DND-41 (cell line): ENCODE results near the gene BMP7.

ENCODE experiments used
- ATAC-seq: fragments of 200-7000 bp; cut with Tn5 transposase; 3 replicates; pipeline ENCODE4 v1.9.1; 2021; ENCODE audit warnings: low read depth; ENCODE audit not compliant: insufficient read depth
- DNase-seq: peaks from one replicate; pipeline ENCODE4 v3.0.0-alpha.2; 2020
- H2AFZ ChIP-seq: 2 replicates; pipeline ENCODE4 v1.6.0; 2012; ENCODE audit warnings: low read depth, low read length
- H3K27ac ChIP-seq: 2 replicates; pipeline ENCODE4 v1.5.1; 2012; ENCODE audit warnings: low read length, inconsistent platforms
- H3K27me3 ChIP-seq: fragments of 200-600 bp; sonication (generic); 2 replicates; pipeline ENCODE4 v1.6.0; 2012; ENCODE audit warnings: low read length, mild to moderate bottlenecking, inconsistent platforms; ENCODE audit not compliant: insufficient read depth, poor library complexity
- H3K36me3 ChIP-seq: 2 replicates; pipeline ENCODE4 v1.5.1; 2012; ENCODE audit warnings: low read length, inconsistent platforms; ENCODE audit not compliant: insufficient read depth
- H3K4me1 ChIP-seq: 2 replicates; pipeline ENCODE4 v1.5.1; 2012; ENCODE audit warnings: mild to moderate bottlenecking, low read length; ENCODE audit not compliant: insufficient read depth
- H3K4me2 ChIP-seq: 2 replicates; pipeline ENCODE4 v1.6.0; 2012; ENCODE audit warnings: mild to moderate bottlenecking, moderate library complexity, low read length, inconsistent platforms; ENCODE audit not compliant: insufficient read depth
- H3K4me3 ChIP-seq, 2 experiments: fragments of 200-600 bp in 1 of 2; shearing (Covaris generic) in 1 of 2; 2 replicates each; pipeline ENCODE4 v1.5.1; 2012 to 2016; ENCODE audit warnings: inconsistent platforms in 2 of 2, low read length in 2 of 2, mild to moderate bottlenecking in 2 of 2, low read depth in 1 of 2, moderate library complexity in 1 of 2
- H3K79me2 ChIP-seq: 2 replicates; pipeline ENCODE4 v1.6.0; 2012; ENCODE audit warnings: low read length, inconsistent platforms; ENCODE audit not compliant: insufficient read depth
- H3K9ac ChIP-seq: 2 replicates; pipeline ENCODE4 v1.6.0; 2012; ENCODE audit warnings: low read depth, mild to moderate bottlenecking, inconsistent platforms, low read length, moderate library complexity
- H3K9me3 ChIP-seq: 2 replicates; pipeline ENCODE4 v1.5.1; 2012; ENCODE audit warnings: low read length, moderate library complexity, mild to moderate bottlenecking, inconsistent platforms; ENCODE audit not compliant: insufficient read depth, severe bottlenecking
- H4K20me1 ChIP-seq: 2 replicates; pipeline ENCODE4 v1.6.0; 2012; ENCODE audit warnings: low read length; ENCODE audit not compliant: insufficient read depth
- EZH2 ChIP-seq: IDR thresholded peaks from 3 replicates; pipeline ENCODE4 v1.6.1; 2012; ENCODE audit warnings: borderline replicate concordance, low read depth, mild to moderate bottlenecking, moderate library complexity, low read length, inconsistent platforms; ENCODE audit not compliant: severe bottlenecking
- TF ChIP-seq, protein P1 (sequence below): IDR thresholded peaks from 2 replicates; pipeline ENCODE4 v1.5.1; 2012; ENCODE audit warnings: borderline replicate concordance, low read length, moderate library complexity, mild to moderate bottlenecking; ENCODE audit not compliant: poor library complexity, severe bottlenecking; ENCODE audit errors: extremely low read depth

The BMP7 gene

GRCh38 chr20:57298457-57298856 is 32.0 kb upstream of the BMP7 start:
- Histone ChIP-seq H4K20me1 (no peaks in the 10 kb centered on the region; the same call in 1 of the 2 replicates), H3K4me3 (no peak overlapping the region), H3K9me3 (no peaks in the 10 kb centered on the region), H3K36me3 (no peaks in the 10 kb centered on the region), H3K4me1 (no peaks in the 10 kb centered on the region), H3K27me3 (peaks cover 11% of the 10 kb centered on the region), H3K27ac (no peak overlapping the region), H3K79me2 (no peaks in the 10 kb centered on the region), H3K4me2 (no peak overlapping the region), H2AFZ (no peak overlapping the region), H3K9ac (no peak overlapping the region)
- TF ChIP-seq, protein P1, sequence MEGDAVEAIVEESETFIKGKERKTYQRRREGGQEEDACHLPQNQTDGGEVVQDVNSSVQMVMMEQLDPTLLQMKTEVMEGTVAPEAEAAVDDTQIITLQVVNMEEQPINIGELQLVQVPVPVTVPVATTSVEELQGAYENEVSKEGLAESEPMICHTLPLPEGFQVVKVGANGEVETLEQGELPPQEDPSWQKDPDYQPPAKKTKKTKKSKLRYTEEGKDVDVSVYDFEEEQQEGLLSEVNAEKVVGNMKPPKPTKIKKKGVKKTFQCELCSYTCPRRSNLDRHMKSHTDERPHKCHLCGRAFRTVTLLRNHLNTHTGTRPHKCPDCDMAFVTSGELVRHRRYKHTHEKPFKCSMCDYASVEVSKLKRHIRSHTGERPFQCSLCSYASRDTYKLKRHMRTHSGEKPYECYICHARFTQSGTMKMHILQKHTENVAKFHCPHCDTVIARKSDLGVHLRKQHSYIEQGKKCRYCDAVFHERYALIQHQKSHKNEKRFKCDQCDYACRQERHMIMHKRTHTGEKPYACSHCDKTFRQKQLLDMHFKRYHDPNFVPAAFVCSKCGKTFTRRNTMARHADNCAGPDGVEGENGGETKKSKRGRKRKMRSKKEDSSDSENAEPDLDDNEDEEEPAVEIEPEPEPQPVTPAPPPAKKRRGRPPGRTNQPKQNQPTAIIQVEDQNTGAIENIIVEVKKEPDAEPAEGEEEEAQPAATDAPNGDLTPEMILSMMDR, result no peak
- ATAC-seq (no peak), DNase-seq (no peak)

- H3K27ac ChIP-seq, result no peak overlapping the region
- TF ChIP-seq EZH2, result no peak
- TF ChIP-seq, protein P1, result no peak
- peaks cover 40% of the 10 kb centered on the region for H3K27me3 ChIP-seq
- H3K9ac ChIP-seq, result no peak overlapping the region
- H3K4me3 ChIP-seq, result no peak overlapping the region
- DNase-seq, result no peak
- no peaks in the 10 kb centered on the region for H3K79me2 ChIP-seq
- no peaks in the 10 kb centered on the region for H3K36me3 ChIP-seq
- no peak for ATAC-seq
- no peaks in the 10 kb centered on the region for H3K4me1 ChIP-seq
- no peak overlapping the region for H3K4me2 ChIP-seq
- H3K9me3 ChIP-seq, result no peaks in the 10 kb centered on the region
- peaks cover 2% of the 10 kb centered on the region for H4K20me1 ChIP-seq
- H2AFZ ChIP-seq, result no peak overlapping the region
Observed at GRCh38 chr20:57294550-57294949, 28.1 kb upstream of the BMP7 start.

DNA sequence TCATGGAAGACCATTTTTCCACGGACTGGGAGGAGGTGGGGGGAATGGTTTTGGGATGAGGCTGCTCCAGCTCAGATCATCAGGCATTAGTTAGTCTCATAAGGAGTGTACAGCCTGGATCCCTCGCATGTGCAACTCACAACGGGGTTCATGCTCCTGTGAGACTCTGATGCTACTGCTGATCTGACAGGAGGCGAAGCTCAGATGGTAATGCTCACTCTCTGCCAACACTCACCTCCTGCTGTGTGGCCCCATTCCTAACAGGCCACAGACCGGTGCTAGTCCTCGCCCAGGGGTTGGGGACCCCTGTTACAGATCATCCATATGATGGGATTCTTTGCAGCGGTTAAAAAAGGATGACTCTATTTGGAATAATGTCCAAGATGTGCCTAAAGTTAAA is 27.6 kb upstream of the BMP7 start:
- no peak for TF ChIP-seq EZH2
- TF ChIP-seq, protein P1, result no peak
- no peaks in the 10 kb centered on the region for H3K79me2 ChIP-seq
- H4K20me1 ChIP-seq, result peaks cover 2% of the 10 kb centered on the region
- no peak overlapping the region for H3K4me3 ChIP-seq
- H3K4me1 ChIP-seq, result no peaks in the 10 kb centered on the region
- no peak overlapping the region for H3K4me2 ChIP-seq
- no peak overlapping the region for H3K9ac ChIP-seq
- H3K36me3 ChIP-seq, result no peaks in the 10 kb centered on the region
- ATAC-seq (no peak), DNase-seq (no peak)
- H3K27me3 ChIP-seq, result peaks cover 40% of the 10 kb centered on the region
- H3K27ac ChIP-seq, result no peak overlapping the region
- no peak overlapping the region for H2AFZ ChIP-seq
- no peaks in the 10 kb centered on the region for H3K9me3 ChIP-seq

GRCh38 chr20:57292611-57293010 is 26.2 kb upstream of the BMP7 start:
- Histone ChIP-seq H3K9ac (no peak overlapping the region), H3K79me2 (no peaks in the 10 kb centered on the region), H4K20me1 (peaks cover 2% of the 10 kb centered on the region), H2AFZ (no peak overlapping the region), H3K27me3 (peaks cover 45% of the 10 kb centered on the region), H3K9me3 (no peaks in the 10 kb centered on the region), H3K4me1 (no peaks in the 10 kb centered on the region), H3K4me2 (no peak overlapping the region), H3K27ac (no peak overlapping the region), H3K4me3 (no peak overlapping the region), H3K36me3 (no peaks in the 10 kb centered on the region)
- DNase-seq (no peak), ATAC-seq (no peak)
- TF ChIP-seq, protein P1, result no peak
- TF ChIP-seq EZH2, result no peak
